Karpas-422 (cell line): Measurements from ENCODE around the gene PPIG. TPM values are rescaled to one million over a fixed set of nuclear protein-coding genes. Genes with fewer than 3 reads are reported as not detected.
"Not testable (repeated sequence)": the region's sequence is repeated elsewhere in the genome, so short reads cannot be mapped to it uniquely, and the experiment has no call there.

Source experiments
- DNase-seq: peaks from one replicate; pipeline ENCODE4 v3.0.0-alpha.2; 2015
- H2AFZ ChIP-seq: fragments of 200-600 bp; sonication (generic); 2 replicates; pipeline ENCODE4 v1.6.1; 2014; ENCODE audit warnings: antibody characterized with exemption, low read length, mixed read lengths
- H3K27ac ChIP-seq: fragments of 200-600 bp; sonication (generic); 2 replicates; pipeline ENCODE4 v1.5.1; 2014; ENCODE audit warnings: mild to moderate bottlenecking, low read length, moderate library complexity
- H3K27me3 ChIP-seq: fragments of 200-600 bp; sonication (generic); 2 replicates; pipeline ENCODE4 v1.6.1; 2014; ENCODE audit warnings: low read length, mixed read lengths
- H3K36me3 ChIP-seq: fragments of 200-600 bp; sonication (generic); 2 replicates; pipeline ENCODE4 v1.6.1; 2014; ENCODE audit warnings: low read length, mixed read lengths; ENCODE audit not compliant: insufficient read depth
- H3K4me1 ChIP-seq: fragments of 200-600 bp; sonication (generic); 2 replicates; pipeline ENCODE4 v1.6.1; 2014; ENCODE audit warnings: mild to moderate bottlenecking, low read length, mixed read lengths
- H3K4me2 ChIP-seq: fragments of 200-600 bp; sonication (generic); 2 replicates; pipeline ENCODE4 v1.6.1; 2014; ENCODE audit warnings: low read length, low read depth, mild to moderate bottlenecking; ENCODE audit not compliant: poor library complexity, severe bottlenecking
- H3K4me3 ChIP-seq: fragments of 200-600 bp; sonication (generic); 2 replicates; pipeline ENCODE4 v1.5.1; 2014; ENCODE audit warnings: mild to moderate bottlenecking, antibody characterized with exemption, low read length, mixed read lengths
- H3K79me2 ChIP-seq: fragments of 200-600 bp; sonication (generic); 2 replicates; pipeline ENCODE4 v1.6.1; 2014; ENCODE audit warnings: mild to moderate bottlenecking, low read length, mixed read lengths
- H3K9ac ChIP-seq: fragments of 200-600 bp; sonication (generic); 2 replicates; pipeline ENCODE4 v1.6.0; 2014; ENCODE audit warnings: low read length
- H3K9me2 ChIP-seq: fragments of 200-600 bp; sonication (generic), shearing (Covaris generic); replicated peaks from 2 replicates; pipeline ENCODE4 v1.6.0; 2014; ENCODE audit warnings: mild to moderate bottlenecking, low read length, moderate library complexity; ENCODE audit not compliant: insufficient read depth
- H3K9me3 ChIP-seq: fragments of 300-700, 200-600 bp; sonication (generic); 2 replicates; pipeline ENCODE4 v1.6.1; 2014; ENCODE audit warnings: low read length, mixed read lengths
- H4K20me1 ChIP-seq: fragments of 200-600 bp; sonication (generic); 2 replicates; pipeline ENCODE4 v1.6.1; 2014; ENCODE audit warnings: mild to moderate bottlenecking, antibody characterized with exemption, low read length, low read depth; ENCODE audit not compliant: insufficient read depth
- total RNA-seq: library from RNA; depleted of rRNA; stranded (reverse); fragments of >200 nt; shearing (Covaris generic); gene quantifications from 2 replicates; pipeline ENCODE4 v1.2.3, GENCODE V29; 2014; ENCODE audit warnings: low replicate concordance

Gene PPIG
- total RNA-seq, 1 experiment from 2014 or later: 37.5 TPM

DNA sequence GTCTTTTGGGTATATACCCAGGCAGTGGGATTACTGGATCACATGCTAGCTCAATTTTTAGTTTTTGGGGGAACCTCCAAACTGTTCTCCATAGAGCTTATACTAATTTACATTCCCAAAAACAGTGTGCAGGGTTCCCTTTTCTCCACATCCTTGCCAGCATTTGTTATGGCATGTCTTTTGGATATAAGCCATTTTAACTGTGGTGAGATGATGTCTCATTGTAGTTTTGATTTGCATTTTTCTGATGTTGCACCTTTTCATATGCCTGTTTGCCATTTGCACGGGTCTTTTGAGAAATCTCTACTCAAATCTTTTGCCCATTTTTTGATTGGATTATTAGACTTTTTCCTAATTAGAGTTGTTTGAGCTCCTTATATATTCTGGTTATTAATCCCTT, 18.5 kb upstream of the PPIG start:
- H3K9ac ChIP-seq: no peak overlapping the region
- H3K9me2 ChIP-seq: no peaks in the 10 kb centered on the region
- peaks cover 4% of the 10 kb centered on the region; the same call in 1 of the 2 replicates for H3K9me3 ChIP-seq
- no peaks in the 10 kb centered on the region for H3K27me3 ChIP-seq
- H3K27ac ChIP-seq: no peak overlapping the region
- no peaks in the 10 kb centered on the region for H4K20me1 ChIP-seq
- no peak for DNase-seq
- peaks cover 38% of the 10 kb centered on the region for H3K79me2 ChIP-seq
- peaks cover 6% of the 10 kb centered on the region; the same call in 1 of the 2 replicates for H3K4me1 ChIP-seq
- peaks cover 31% of the 10 kb centered on the region for H3K36me3 ChIP-seq
- H3K4me3 ChIP-seq: no peak overlapping the region
- H3K4me2 ChIP-seq: no peak overlapping the region
- no peak overlapping the region for H2AFZ ChIP-seq

- H3K27ac ChIP-seq: no peak overlapping the region
- H3K9ac ChIP-seq: no peak overlapping the region
- DNase-seq: no peak
- no peaks in the 10 kb centered on the region for H4K20me1 ChIP-seq
- H3K36me3 ChIP-seq: peaks cover 17% of the 10 kb centered on the region
- peaks cover 4% of the 10 kb centered on the region; the same call in 1 of the 2 replicates for H3K9me3 ChIP-seq
- H3K4me3 ChIP-seq: no peak overlapping the region
- H2AFZ ChIP-seq: no peak overlapping the region
- peaks cover 64% of the 10 kb centered on the region for H3K79me2 ChIP-seq
- H3K4me2 ChIP-seq: peak overlapping the region; percentile 31
- no peaks in the 10 kb centered on the region for H3K27me3 ChIP-seq
- no peaks in the 10 kb centered on the region for H3K9me2 ChIP-seq
- H3K4me1 ChIP-seq: peaks cover 17% of the 10 kb centered on the region
These were observed 14.2 kb upstream of the PPIG start for GRCh38 chr2:169569948-169570347.

GRCh38 chr2:169570752-169571151, 13.4 kb upstream of the PPIG start:
- H3K79me2 ChIP-seq: peaks cover 60% of the 10 kb centered on the region
- DNase-seq, H3K9me3 ChIP-seq, H2AFZ ChIP-seq, H4K20me1 ChIP-seq, H3K9ac ChIP-seq, H3K27me3 ChIP-seq, H3K9me2 ChIP-seq, H3K27ac ChIP-seq, H3K4me3 ChIP-seq: not testable (repeated sequence)
- H3K4me1 ChIP-seq: peaks cover 17% of the 10 kb centered on the region
- peak overlapping the region; percentile 31 for H3K4me2 ChIP-seq
- H3K36me3 ChIP-seq: peaks cover 14% of the 10 kb centered on the region

GRCh38 chr2:169571571-169571970, 12.6 kb upstream of the PPIG start:
- H2AFZ ChIP-seq: no peak overlapping the region
- H3K9me2 ChIP-seq: no peaks in the 10 kb centered on the region
- H3K9ac ChIP-seq: peak overlapping the region; percentile 42; the same call in 1 of the 2 replicates
- H3K36me3 ChIP-seq: peaks cover 11% of the 10 kb centered on the region; the same call in 1 of the 2 replicates
- H3K27me3 ChIP-seq: no peaks in the 10 kb centered on the region
- peak overlapping the region; percentile 45; the same call in 1 of the 2 replicates for H3K4me3 ChIP-seq
- no peaks in the 10 kb centered on the region for H3K9me3 ChIP-seq
- peaks cover 54% of the 10 kb centered on the region for H3K79me2 ChIP-seq
- peaks cover 17% of the 10 kb centered on the region for H3K4me1 ChIP-seq
- H3K4me2 ChIP-seq: peak overlapping the region; percentile 93
- H4K20me1 ChIP-seq: no peaks in the 10 kb centered on the region
- no peak overlapping the region for H3K27ac ChIP-seq
- DNase-seq: no peak

DNA sequence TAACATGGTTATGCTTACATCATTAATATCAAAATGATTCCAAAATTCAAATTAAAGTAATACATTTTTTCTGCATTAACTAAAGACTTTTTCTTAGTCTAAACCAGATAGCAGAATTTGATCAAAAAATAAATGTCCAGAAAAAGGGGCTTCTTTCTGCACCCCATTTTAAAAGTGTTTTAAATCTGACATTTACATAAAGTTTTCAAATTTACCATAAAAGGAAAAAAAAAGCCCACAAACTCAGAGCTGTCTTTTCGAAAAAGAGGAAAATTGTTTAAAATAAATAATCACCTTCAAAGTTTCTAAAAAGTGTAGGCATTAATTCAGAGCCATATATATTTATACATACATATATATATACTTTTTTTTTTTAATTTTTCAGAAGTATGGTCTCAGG, 12.0 kb upstream of the PPIG start:
- DNase-seq: no peak
- peaks cover 9% of the 10 kb centered on the region; the same call in 1 of the 2 replicates for H3K36me3 ChIP-seq
- peak overlapping the region; percentile 93 for H3K4me2 ChIP-seq
- peak overlapping the region; percentile 48; the same call in 1 of the 2 replicates for H3K27ac ChIP-seq
- H3K4me1 ChIP-seq: peaks cover 17% of the 10 kb centered on the region
- no peaks in the 10 kb centered on the region for H3K9me2 ChIP-seq
- H3K4me3 ChIP-seq: peak overlapping the region; percentile 45
- peaks cover 53% of the 10 kb centered on the region for H3K79me2 ChIP-seq
- H3K9me3 ChIP-seq: no peaks in the 10 kb centered on the region
- no peaks in the 10 kb centered on the region for H3K27me3 ChIP-seq
- H4K20me1 ChIP-seq: no peaks in the 10 kb centered on the region
- no peak overlapping the region for H2AFZ ChIP-seq
- H3K9ac ChIP-seq: peak overlapping the region; percentile 42; the same call in 1 of the 2 replicates

- H3K4me1 ChIP-seq: peaks cover 20% of the 10 kb centered on the region
- peaks cover 5% of the 10 kb centered on the region; the same call in 1 of the 2 replicates for H3K36me3 ChIP-seq
- H3K9me2 ChIP-seq: no peaks in the 10 kb centered on the region
- peak overlapping the region; percentile 93 for H3K4me2 ChIP-seq
- peak overlapping the region; percentile 92; the same call in 1 of the 2 replicates for H2AFZ ChIP-seq
- no peaks in the 10 kb centered on the region for H3K9me3 ChIP-seq
- H3K9ac ChIP-seq: peak overlapping the region; percentile 83
- no peak for DNase-seq
- H3K4me3 ChIP-seq: peak overlapping the region; percentile 74
- H4K20me1 ChIP-seq: no peaks in the 10 kb centered on the region
- H3K27me3 ChIP-seq: no peaks in the 10 kb centered on the region
- peak overlapping the region; percentile 48 for H3K27ac ChIP-seq
- H3K79me2 ChIP-seq: peaks cover 50% of the 10 kb centered on the region
These were observed 11.4 kb upstream of the PPIG start for GRCh38 chr2:169572821-169573159.

DNA sequence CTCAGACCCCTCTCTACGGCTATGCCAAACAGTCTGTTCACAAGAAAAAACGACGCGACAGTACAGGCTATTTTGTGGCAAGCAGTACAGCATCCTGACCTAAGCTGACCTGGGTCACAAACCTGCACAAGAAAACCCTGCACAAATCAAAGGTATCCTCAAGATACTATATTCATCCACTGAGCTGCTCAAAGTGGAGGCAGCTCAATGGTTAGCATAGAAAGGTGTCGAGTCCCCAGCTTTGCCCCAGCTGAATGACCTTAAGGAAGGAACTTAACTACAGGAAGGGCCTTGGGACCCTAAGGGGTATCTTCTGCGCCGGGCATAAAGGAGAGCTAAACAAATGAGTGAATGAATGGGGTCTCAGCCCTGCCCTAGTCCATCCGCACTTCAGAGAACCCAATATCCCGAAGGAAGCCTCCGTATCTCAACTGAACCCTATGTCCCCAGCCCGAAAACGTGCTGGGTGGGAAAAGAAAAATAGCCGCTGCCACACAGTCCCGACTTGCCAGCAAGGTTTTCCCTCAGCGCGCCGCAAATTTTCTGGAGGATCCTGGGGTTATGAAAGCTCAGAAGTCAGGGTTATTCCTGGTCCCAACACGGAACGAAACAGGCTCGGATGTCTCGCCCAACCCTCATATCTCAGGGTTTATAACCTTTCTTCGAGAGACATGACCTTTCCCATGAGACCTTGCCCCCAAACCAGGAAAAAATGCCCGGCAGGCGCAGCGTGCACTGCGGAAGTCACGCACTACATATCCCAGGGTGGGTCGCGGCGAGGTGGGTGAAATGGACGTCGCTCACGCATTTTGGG, 10.8 kb upstream of the PPIG start, which contains the start of gene FASTKD1:
FASTKD1 (minus strand) TSS at position 706 of the 814 bp plus-strand sequence. CDS start 1,836 bp downstream, outside the sequence.
- Histone ChIP-seq H3K79me2 (peaks cover 44% of the 10 kb centered on the region), H3K27ac (peak within 1 kb of the TSS; percentile 48), H2AFZ (peak within 1 kb of the TSS; percentile 92), H3K4me2 (peak within 1 kb of the TSS; percentile 93), H3K9me3 (no peaks in the 10 kb centered on the region), H3K9ac (peak within 1 kb of the TSS; percentile 83), H3K36me3 (no peaks in the 10 kb centered on the region), H3K4me1 (peaks cover 20% of the 10 kb centered on the region), H3K4me3 (peak within 1 kb of the TSS; percentile 74), H4K20me1 (no peaks in the 10 kb centered on the region), H3K27me3 (no peaks in the 10 kb centered on the region), H3K9me2 (no peaks in the 10 kb centered on the region)
- peak; percentile 98 for DNase-seq

- Histone ChIP-seq H3K4me1 (peaks cover 20% of the 10 kb centered on the region), H3K79me2 (peaks cover 42% of the 10 kb centered on the region), H3K9ac (peak overlapping the region; percentile 83), H3K27me3 (no peaks in the 10 kb centered on the region), H2AFZ (peak overlapping the region; percentile 92; the same call in 1 of the 2 replicates), H3K36me3 (no peaks in the 10 kb centered on the region), H3K4me2 (peak overlapping the region; percentile 93), H3K9me3 (no peaks in the 10 kb centered on the region), H4K20me1 (no peaks in the 10 kb centered on the region), H3K27ac (no peak overlapping the region), H3K9me2 (no peaks in the 10 kb centered on the region), H3K4me3 (peak overlapping the region; percentile 74)
- no peak for DNase-seq
These were observed 10.2 kb upstream of the PPIG start for GRCh38 chr2:169573974-169574299.
